Activated CD4-positive, alpha-beta T cell treated with anti-CD3 and anti-CD28 coated beads for 4 hours (primary cell): Measurements from ENCODE around the gene POLR2C.

Source experiments
- DNase-seq, 2 donors: peaks; one replicate each; pipeline ENCODE4 v3.0.0-alpha.2; 2020

POLR2C gene

DNA sequence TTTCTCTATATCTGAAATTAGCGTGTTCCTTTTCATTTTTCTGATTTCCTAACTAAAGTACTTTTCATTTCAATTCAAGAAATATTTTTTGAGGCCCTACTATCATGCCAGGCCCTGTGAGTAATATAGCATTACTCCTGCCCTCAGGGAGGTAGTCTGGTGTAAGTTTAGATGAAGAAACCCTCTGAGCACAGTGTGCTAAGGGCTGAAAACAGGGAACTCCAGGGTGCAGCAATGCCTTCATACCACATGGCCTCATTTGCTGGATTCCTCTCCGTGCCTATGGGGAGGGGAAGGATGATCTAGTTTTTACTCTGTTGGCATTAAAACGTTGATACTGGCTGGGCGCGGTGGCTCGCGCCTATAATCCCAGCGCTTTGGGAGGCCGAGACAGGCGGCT lies 10.5 kb upstream of the POLR2C start:
- DNase-seq, result no peak

DNA sequence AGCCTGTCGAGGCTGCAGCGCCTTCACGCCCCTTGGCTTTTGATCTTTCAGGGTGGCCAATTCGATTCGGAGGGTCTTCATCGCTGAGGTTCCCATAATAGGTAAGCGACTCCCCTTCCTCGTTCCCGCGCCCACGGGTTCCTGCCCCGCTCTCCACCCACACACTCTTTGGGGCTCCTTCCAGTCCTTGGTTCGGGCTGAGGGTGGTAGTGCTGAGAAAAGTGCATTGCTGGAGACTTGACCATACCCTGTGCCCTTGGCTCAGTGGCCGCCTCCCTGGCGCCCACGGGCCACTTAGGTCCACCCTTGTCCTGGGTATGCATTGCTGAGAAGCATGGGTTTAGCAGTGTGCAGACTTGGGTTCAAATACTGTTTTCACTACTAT lies 491 bp downstream of the POLR2C start:
- no peak for DNase-seq

DNA sequence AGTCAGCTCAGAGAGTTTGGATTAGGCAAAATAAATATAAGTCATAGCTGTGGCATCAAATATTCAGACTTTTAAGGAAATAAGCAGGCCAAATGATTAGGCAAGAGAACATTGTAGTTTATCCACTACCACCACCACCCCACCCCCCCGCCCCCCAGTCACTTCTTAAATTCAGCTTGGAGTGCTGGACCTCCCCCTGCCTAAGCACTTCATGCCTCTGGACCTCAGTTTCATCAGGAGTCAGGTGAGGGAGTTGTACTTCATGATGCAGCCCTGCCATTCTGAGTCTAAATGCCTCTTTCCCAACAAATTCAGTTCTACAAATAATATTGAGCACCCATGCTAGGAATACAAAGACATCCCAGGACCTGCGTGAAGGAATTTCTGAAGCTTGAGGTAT lies 2.0 kb downstream of the POLR2C start:
- DNase-seq, result no peak

DNA sequence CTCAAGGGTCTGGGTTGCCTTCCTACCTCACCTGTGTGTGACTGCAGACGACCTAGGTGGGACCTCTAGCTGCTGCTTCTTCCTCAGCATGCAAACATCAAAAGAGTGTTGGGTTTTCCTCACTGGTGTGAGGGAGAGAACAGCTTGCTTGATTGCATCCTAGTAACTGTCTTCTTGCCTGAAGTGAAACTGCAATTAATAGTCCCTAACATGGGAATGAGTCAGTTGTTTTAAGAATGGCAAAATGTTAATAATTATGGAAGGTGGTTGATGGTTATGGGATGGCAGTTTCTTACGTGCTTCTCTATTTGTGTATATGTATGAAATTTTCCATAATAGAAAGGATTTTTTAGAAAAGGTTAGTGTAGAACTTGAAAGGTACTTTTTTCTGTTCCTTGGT lies 5.9 kb downstream of the POLR2C start:
- no peak for DNase-seq

DNA sequence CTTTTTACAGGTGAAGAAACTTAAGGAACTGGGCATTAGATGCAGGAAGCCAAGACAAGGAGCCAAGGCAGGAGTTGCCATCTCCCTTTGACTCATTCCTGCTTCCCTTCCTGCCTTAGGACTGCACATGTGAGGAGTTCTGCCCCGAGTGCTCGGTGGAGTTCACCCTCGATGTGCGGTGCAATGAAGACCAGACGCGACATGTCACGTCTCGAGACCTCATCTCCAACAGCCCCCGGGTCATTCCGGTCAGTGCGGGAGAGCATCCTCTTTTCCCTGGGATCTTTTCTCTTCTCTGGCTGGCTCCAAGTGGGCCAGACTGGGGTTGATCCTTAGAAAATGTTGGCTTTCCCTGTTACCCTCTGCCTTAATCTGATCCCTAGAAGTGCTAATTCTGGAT lies 6.6 kb downstream of the POLR2C start:
- no peak for DNase-seq

DNA sequence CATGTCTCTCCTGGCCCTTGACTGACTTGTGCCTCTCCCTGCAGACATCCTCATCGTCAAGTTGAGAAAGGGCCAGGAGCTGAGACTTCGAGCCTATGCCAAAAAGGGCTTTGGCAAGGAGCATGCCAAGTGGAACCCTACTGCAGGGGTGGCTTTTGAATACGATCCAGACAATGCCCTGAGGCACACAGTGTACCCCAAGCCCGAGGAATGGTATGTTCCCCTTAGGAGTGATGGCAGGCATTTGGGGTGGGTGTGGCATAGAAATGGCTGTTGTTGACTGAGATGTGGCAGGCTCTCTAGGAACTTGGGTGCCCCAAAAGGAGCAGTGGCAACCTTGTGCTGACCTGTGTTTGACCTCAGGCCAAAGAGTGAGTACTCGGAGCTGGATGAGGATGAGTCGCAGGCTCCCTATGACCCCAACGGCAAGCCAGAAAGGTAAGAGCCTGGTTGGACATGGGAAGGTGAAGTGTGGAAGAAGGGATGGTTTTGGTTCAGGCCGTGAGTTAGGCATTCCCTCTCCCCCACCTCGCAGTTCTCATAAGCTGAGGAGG lies 7.5 kb downstream of the POLR2C start:
- no peak for DNase-seq

DNA sequence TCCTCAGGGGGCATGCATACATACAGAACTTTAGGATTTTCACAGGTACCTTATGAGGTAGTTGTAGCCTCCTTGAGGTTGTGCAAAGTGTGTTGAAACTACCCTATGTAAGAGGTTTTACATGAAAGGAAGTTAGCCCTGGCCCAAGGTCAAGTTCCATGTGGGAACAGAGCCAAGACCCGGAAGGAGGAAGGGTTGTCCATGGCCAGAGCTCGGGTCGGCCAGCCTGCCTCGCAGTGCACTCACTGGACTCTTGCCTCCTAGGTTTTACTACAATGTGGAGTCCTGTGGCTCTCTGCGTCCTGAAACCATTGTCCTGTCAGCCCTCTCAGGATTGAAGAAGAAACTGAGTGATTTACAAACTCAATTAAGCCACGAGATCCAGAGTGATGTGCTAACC lies 8.2 kb downstream of the POLR2C start:
- no peak for DNase-seq

DNA sequence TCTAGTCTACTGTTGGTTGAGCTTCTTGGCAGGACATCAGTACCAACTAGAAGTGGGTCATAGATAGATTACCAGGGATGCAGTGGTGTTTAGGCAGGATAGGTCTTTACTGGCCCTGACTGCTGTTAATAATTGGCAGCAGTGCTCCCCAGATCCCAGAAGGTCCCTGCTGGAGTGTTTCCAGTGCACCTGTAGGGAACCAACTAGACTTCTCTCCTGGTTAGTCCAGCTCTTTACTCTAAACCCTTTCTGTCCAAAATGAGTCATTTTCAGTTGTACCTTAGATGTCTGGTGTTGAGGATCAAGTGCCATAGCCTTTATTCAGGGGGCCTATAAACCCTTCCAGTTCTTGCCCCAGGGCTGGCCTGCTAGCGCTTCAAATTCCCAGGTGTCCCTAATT lies 8.7 kb downstream of the POLR2C start:
- no peak for DNase-seq

DNA sequence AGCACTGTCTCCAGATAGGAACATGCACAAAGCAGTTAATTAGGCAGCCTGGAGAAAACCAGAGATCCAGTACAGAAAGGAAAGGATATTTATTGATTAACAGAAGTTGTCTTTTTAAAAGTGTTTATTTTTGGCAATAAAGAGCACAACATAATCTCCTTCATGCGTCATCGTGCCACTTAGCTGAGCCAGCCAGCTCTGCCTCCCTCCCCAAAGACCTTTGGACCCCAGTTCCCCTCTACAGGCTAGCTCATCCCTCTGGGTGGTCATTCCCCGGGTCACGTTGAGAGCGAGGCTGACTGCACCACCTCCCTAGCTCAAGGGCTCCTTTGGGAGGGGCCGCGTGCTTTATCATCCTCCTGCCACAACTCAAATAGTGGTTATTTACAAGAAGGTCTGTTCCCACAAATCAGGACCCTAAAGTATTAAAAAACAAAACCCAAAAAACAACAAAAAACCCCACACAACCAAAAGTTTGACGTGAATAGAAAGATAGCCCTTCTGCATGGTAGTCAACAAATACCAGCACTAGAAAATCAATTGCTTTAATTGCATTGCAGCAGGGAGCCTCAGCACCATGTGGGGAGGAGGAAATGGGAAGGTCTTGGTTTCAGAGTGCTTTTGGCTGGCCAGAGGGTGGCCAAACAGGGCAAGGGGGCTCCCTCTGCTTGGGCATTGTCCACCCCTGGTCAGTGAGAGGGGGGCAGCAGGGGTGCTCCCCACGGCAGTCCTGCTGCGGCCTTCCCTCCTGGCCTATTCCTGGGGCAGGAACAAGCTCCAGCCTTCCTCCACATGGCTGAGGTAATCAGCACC lies 9.6 kb downstream of the POLR2C start:
- no peak for DNase-seq

DNA sequence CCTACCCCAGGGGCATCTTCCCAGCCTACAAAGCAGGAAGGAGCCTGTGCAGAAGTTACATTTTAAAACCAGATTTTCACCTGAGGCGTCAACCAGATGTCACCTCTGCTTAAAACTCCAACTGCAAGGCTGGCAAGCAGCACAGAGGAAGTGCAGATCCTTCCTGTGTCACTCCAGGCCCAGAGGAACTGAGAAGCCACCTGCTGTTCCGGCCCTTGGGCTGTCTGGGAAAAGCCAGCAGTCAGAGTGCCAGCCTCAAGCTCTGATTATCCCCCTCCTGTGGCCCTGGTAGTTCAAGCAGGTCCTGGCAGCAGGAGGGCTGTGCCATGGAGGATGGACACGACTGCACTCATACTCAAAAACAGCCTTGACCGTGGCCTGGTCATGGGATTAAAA lies 10.2 kb downstream of the POLR2C start:
- DNase-seq, result no peak

DNA sequence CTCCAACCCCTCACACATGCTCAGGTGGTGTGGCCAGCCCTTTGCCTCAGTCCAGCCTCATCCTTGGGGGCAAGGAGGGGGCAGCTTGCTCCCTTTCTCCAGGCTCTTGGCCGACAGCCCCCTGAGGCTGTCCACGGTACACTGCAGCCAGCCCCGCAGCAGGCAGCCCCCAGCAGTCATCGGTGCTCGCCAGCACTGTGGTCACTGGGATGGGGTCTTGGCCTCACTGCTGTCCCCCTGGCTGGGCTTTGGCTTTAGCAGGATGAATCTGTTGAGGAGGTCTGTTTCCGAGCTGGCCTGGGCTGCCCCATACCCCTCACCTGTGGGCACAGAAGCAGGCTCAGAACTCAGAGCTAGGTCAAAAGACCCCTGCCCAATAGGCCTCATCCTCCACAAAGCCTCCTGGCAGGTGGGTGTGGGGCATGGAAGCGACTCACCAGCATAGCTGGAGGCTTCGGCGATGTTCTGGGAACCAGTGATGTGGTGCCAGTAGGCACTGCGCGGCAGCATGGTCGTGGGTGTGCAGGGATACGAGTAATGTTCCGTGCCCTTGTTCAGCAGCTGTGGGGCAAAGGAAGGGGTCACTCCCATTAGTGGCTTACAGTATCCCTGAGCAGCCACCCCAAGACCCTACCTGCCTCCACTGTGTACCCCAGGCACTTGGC lies 10.8 kb downstream of the POLR2C start:
- no peak for DNase-seq

DNA sequence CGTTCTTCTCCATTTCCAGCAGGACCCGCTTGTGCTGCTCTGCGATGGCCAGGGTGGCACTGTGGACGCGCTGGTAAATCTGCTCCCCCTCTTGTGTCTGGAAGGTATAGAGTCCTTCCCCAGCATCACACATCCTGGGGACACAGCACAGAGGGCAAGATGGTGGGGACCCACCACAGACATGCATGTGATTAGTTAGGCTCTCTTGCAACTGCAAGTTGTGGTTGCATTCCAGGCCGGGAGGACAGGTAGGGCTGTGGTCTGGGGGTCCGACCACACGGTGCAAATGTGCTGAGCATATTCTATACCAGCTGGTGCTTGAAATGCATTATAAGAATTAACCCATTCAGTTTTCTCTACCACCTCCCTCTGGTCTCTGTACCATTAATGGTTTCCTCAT lies 11.4 kb downstream of the POLR2C start:
- DNase-seq, result no peak

DNA sequence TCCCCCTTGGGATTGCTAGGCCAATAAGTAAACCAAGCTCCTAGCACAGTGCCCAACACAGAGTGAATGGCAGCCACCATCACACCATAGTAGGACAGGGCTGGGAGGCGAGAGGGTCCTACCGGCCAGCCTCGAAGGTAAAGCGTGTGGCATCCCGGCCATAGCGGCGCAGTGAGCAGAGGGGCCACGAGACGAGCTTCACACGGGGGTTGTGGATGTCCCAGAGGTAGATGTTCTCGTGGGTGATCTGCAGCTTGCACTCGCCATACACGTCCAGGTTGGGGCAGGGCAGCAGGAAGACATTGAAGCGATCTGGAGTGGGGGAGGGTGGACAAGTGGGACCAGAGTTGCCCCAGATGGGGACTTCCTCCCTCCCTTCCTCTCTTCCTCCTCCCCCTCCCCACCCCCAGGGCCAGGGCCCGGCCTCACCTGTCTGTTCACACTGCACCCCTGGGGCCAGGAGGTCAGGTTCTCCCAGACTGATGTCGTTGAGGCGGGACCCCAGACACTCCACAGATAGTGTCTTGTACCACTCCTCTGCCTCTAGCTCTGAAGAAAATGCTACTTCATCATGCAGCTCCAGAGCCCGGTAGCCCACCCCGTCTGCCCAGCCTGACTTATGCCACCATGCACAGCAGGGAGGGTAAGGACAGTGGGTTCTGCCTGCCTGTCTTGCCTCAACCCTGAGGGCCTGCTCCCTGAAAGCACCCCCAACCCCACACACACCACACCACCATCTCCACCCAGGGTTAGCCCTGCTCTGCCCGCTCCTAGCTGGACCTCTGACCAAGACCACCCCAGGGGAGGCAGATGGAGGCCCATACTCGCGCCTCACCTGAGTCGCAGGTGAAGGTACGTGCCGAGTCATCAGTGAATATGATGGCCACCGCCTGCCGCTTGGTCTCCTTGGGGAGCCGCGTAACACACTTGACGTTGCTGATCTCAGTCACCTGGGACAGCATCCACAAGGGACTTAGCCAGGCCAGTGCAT lies 12.5 kb downstream of the POLR2C start:
- no peak for DNase-seq

DNA sequence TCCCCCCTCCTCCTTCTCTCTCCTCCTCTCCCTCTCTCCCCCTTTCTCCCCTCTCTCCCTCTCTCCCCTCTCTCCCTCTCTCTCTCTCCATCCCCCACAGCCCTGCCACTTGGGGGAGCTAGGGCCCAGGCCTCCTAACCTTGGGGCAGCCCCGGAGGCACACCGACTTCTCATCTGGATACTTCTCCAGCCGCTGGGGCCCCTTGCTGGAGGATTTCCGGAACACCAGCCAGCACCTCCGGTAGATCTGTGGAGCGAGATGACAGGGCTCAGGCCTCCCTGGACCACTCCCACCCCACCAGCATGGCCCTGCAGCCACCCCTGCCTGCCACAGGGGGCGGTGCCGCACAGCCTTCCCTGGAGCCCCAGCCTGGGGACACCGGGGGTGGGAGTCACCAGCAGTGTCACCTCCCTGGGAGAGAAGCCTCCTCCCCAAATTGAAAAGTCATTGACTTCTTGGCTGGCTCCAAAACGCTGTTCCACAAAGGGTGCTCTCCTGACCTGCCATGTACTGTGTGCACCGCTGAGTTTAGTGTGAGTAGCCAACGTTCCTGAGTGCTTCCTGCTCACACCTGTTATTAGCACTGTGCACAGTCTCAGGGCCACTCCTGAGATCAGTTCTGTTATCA lies 13.3 kb downstream of the POLR2C start:
- DNase-seq, result peak; percentile 33 to 71

DNA sequence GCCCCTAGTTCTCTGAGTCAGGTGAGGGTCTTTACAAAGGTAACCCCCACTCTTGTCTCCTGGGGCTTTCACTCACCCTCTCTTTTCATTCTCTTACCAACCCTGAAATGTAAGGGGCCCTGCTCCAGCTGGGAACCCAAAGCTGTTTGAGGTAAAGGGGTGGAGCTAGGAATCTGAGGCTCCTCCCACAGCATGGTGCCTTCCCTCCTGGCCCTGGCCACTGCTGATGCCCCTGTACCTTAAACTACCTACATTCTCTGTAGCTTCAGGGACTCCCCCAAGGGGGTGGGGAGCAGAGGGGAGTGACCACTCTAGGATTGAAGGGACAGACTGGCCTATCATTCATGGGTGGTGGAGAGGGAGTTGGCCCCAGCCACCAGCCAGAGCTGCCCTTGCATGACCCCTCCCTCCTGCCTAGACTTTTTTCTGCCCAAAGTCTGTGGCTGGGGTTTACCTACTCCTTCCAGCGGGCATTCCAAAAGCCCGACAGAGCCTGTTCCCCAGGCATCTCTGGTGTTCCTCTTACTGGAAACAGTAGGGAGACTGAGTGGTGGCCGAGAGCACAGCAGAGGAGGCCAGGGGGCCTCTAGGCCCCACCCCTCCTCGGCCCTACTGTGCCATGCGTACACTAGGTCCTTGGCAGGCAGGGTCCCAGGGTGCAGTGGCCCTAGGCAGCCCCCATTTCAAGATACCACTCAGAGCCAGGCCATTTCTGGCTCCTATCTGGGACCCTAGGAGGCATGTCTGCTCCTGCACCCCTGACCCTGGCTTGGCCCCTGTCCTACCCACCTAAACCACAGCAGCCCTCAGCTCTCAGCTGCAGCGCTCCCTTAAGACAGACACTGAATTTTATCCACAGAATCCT lies 14.3 kb downstream of the POLR2C start:
- no peak for DNase-seq

DNA sequence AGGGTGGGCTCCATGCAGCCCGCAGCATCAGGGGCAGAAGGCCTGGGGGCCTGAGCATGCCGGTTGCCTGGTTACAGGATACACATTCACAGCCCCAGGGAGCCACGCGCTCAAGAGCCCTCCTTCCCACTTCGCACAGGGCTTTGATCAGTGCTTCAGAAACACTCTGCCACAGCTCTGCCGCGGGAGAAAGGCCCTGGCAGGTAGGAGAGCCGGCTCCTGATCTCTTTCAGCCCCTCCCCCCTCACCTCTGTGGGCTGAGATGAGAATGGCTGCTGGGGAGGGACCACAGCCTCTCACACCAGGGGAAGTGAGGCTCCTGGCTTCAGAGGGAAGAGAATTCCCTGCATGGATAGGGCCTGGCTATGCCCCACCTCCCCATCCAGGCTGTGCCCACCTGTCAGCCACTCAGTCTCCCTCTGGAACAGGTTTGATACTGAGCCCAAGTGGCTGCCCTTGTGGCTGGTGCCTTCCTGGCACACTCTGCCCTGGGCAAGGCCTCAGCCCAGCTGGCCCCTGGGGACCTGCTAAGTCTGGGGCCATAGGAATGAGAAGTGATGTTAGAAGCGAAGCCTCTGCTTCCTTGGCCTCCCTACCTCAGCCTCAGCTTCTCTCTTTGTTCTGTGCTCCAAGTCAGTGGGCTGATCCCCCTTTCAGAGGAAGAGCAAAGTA lies 15.2 kb downstream of the POLR2C start:
- DNase-seq, result no peak

DNA sequence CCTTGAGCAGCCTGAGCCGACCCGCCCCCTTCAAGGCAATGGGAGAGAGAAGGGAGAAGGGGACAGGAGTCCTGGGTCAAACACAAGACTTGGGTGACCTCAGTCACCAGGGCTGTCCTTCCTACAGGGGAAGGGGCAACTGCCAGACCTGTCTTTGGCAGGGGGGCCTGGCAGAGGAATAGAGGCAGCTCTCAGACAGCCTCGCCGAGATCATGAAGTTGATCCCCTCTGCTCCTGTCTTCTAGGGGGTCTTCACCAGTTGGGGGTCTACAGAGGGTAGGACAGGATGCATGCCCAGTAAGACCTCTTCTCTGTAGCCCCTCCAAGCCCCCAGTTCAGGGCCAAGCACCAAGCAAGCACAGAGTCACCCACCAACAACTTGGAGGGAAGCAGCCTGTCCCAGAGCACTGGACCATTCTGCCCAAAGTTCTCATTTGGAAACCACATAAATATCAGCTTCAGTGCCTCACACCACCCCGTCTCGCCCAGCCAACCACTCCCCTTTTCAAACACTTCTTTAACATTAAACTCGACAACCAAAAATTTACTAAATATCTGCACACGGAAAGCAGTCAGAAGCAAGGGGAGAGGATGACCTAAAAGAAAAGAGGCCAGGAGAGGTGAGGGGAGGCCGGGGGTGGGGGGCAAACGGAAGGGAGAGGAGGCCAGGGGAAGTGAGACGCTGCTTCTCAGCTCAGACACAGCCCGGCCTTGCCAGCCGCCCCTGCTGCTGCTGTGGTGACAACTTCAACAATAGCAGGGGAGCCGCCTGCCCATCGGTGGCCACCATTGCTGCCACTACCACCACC lies 16.1 kb downstream of the POLR2C start:
- no peak for DNase-seq

DNA sequence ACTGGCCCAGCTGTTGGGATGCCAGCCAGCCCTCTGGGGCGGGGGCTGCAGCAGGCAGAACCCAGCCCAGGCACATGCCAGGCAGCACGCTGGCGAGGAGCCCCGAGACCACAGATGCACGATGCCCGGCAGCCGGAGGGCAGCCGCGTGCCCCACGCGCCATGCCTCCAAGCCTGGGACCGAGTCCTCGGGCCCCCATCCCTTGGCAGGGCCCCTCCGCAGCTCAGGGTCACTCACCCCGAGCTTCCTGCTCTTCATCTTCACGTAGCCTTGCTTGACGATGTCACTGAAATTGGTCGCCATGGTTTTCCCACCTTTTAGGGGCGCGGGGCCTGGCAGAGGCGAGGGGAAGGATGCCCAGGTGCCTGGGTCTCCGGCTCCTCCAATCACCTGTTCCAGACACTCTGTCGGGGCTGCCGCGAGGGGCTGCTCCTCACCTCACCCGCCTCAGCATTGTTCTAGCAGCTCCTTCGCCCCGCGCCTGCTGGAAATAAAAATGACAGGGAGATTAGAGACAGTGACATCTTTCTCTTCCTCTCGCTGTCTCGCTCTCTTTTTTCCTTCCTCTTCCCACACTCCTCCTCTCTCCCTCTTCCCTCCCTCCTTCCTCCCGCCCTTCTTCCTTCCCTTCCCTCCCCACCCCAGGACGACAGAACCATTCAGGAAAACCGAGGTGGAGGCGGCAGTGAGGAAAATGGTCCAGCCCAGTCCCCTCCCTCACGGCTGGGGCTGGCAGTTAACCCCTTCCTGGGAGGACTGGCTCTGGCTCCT lies 16.9 kb downstream of the POLR2C start:
- DNase-seq, result no peak

DNA sequence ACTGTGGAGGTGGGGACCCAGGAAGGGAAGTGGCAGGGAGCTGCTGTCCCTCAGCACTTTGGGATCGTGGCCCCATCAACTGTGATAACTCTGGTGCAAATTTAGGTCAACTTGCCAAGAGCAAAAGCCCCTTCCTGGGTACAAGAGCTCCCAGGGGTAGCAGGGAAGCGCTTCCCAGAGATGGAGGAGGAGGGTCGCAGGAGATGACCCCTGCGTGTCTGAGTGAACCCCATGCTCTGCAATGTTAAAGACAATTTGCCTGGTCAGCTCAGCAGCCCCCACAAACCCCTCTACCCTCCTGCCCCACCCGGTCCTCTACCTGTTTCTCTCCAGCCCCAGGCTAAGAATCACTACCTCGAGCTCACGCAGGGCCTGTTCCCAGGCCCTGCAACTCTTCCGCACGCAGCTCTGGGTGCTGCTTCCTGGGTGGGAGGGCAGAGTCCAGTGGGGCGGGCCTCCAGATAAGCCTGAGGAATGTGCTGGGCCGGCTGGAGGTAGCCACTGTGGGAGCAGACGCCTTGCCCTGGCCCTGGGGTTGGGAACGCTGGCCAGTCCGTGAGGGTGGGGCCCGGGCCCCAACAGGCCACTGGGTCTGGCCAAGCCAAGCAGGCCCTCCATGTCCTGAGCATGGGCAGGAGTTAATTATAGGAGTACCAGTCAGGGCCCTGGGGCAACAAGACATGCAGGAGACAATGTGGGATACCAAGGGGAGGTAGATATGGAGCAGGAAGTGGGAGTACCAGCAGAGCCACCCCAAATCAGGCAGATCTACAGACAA lies 17.7 kb downstream of the POLR2C start:
- DNase-seq, result no peak
